CD4-positive, alpha-beta T cell treated with Interleukin-10 for 1 hour (primary cell): Measurements from ENCODE around the gene TDRD12.
"Not testable (repeated sequence)": the region's sequence is repeated elsewhere in the genome, so short reads cannot be mapped to it uniquely, and the experiment has no call there.

Experiments used
- DNase-seq: peaks from one replicate; pipeline ENCODE4 v3.0.0-alpha.2; 2020

Gene TDRD12

GRCh38 chr19:32833388-32833787 is 113.8 kb downstream of the TDRD12 start:
- not testable (repeated sequence) for DNase-seq

GRCh38 chr19:32837531-32837930 is 118.0 kb downstream of the TDRD12 start:
- no peak for DNase-seq

- DNase-seq, result no peak
These were observed 122.5 kb downstream of the TDRD12 start for GRCh38 chr19:32842061-32842460.

- no peak for DNase-seq
These were observed 124.2 kb downstream of the TDRD12 start for GRCh38 chr19:32843716-32844245.

GRCh38 chr19:32848035-32848434 is 128.5 kb downstream of the TDRD12 start:
- DNase-seq, result not testable (repeated sequence)

GRCh38 chr19:32852216-32852615 is 132.6 kb downstream of the TDRD12 start:
- DNase-seq, result no peak

- DNase-seq, result not testable (repeated sequence)
These were observed 137.3 kb downstream of the TDRD12 start for GRCh38 chr19:32856818-32857217.

GRCh38 chr19:32857584-32857983 is 138.0 kb downstream of the TDRD12 start:
- DNase-seq, result no peak

GRCh38 chr19:32858155-32858554 is 138.6 kb downstream of the TDRD12 start:
- DNase-seq, result no peak

GRCh38 chr19:32858559-32858958 is 139.0 kb downstream of the TDRD12 start:
- DNase-seq, result no peak

- no peak for DNase-seq
These were observed 140.0 kb downstream of the TDRD12 start for GRCh38 chr19:32859591-32859990.

GRCh38 chr19:32861596-32861995 is 142.0 kb downstream of the TDRD12 start:
- DNase-seq, result no peak

- no peak for DNase-seq
These were observed 142.6 kb downstream of the TDRD12 start for GRCh38 chr19:32862173-32862572.

GRCh38 chr19:32862741-32863140 is 143.2 kb downstream of the TDRD12 start:
- DNase-seq, result no peak

- no peak for DNase-seq
These were observed 143.7 kb downstream of the TDRD12 start for GRCh38 chr19:32863301-32863700.

- DNase-seq, result no peak
These were observed 144.3 kb downstream of the TDRD12 start for GRCh38 chr19:32863841-32864240.

GRCh38 chr19:32864318-32865007 is 144.9 kb downstream of the TDRD12 start:
- DNase-seq, result no peak

GRCh38 chr19:32865326-32865725 is 145.8 kb downstream of the TDRD12 start:
- no peak for DNase-seq

GRCh38 chr19:32866061-32866460 is 146.5 kb downstream of the TDRD12 start:
- DNase-seq, result no peak

GRCh38 chr19:32866564-32867265 is 147.1 kb downstream of the TDRD12 start:
- DNase-seq, result no peak

- not testable (repeated sequence) for DNase-seq
These were observed 147.9 kb downstream of the TDRD12 start for GRCh38 chr19:32867436-32867835.

GRCh38 chr19:32868206-32868950 is 148.8 kb downstream of the TDRD12 start:
- DNase-seq, result no peak

GRCh38 chr19:32869369-32869965 is 149.9 kb downstream of the TDRD12 start, which contains the start of gene SLC7A9:
Gene SLC7A9 (minus strand): TSS chr19:32869767. CDS start chr19:32868534, 1,233 bp downstream.
- no peak for DNase-seq
